GM19324 (cell line): Measurements from ENCODE around the gene KRTAP19-1.
"Not testable (repeated sequence)": the region's sequence is repeated elsewhere in the genome, so short reads cannot be mapped to it uniquely, and the experiment has no call there.

Experiments used
- ATAC-seq: cut with Tn5 transposase; IDR thresholded peaks from one replicate; pipeline ENCODE4 v1.9.1; 2021; ENCODE audit warnings: mild to moderate bottlenecking, moderate library complexity; ENCODE audit not compliant: unreplicated experiment, low FRiP score

Gene KRTAP19-1

DNA sequence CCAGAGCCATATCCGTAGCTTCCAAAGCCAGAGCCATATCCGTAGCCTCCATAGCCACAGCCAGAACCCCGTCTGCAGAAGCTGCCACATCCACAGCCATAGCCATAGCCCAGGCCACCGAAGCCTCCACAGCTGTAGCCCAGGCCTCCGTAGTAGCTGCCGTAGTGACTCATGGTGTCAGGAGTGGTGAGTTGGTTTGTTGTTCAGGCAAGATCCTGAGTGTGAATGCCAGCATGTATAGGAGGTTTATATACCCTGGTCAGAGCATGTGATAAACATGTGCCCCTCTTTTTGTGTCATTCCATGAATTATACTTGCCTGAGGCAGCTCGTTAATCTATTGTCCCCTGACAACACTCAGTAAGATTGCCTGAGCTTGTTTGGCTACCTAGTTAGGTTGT is at the start of gene KRTAP19-1:
TSS of gene KRTAP19-1 (minus strand) at position 223 of the 400 bp plus-strand sequence. CDS start at position 173, 50 bp downstream.
- ATAC-seq = no peak

- no peak for ATAC-seq
Observed at GRCh38 chr21:30518876-30519275, 38.7 kb upstream of the KRTAP19-1 start.

DNA sequence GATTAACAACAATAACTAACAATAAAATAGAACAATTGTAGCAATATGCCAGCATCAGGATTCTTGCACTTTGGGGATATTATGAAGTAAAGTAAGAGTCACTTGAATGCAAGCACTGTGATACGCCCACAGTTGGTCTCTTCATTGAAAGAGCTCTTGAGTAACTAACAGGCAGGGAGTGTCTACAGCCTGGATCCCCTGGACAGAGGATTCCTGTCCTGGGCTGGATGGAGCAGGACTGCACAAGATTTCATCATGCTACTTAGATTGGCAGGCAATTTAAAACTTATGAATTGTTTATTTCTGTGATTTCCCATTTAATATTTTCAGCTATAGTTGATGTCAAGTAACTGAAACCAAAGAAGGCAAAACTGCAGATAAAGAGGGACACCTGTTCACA is 35.5 kb upstream of the KRTAP19-1 start:
- ATAC-seq = no peak

- ATAC-seq = not testable (repeated sequence)
Observed at GRCh38 chr21:30505621-30506205, 25.5 kb upstream of the KRTAP19-1 start.

DNA sequence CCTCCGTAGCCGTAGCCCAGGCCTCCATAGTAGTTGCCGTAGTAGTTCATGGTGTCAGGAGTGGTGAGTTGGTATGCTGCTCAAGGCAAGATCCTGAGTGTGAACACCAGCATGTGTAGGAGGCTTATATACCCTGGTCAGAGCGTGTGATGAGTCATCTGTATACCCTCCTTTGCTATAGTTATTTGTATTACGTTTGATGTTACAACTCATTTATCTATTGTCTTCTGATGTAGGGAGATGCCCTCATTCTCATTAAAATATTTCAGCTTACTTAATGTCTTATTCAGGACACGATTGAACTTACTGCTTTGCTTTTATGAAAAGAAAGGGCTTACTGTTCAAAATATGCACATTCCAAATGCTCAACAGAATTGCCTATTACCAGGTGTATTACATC is 21.9 kb upstream of the KRTAP19-1 start, which contains the start of gene KRTAP19-5:
TSS of gene KRTAP19-5 (minus strand) at position 101 of the 400 bp plus-strand sequence. CDS start at position 50, 51 bp downstream.
- ATAC-seq = no peak

- no peak for ATAC-seq
Observed at GRCh38 chr21:30497065-30497464, 16.9 kb upstream of the KRTAP19-1 start, which contains the start of gene KRTAP19-4. Gene KRTAP19-4, minus strand, starts transcription at chr21:30497165. Its CDS starts 55 bp downstream, at chr21:30497110.

GRCh38 chr21:30491963-30492428 is 11.8 kb upstream of the KRTAP19-1 start, which contains the start of gene KRTAP19-3:
Gene KRTAP19-3, minus strand, starts transcription at chr21:30492013. Its CDS starts 56 bp downstream, at chr21:30491957.
- ATAC-seq = no peak

- ATAC-seq = no peak
Observed at GRCh38 chr21:30487336-30487735, 7.2 kb upstream of the KRTAP19-1 start, which contains the start of gene KRTAP19-2. Gene KRTAP19-2, minus strand, starts transcription at chr21:30487436. Its CDS starts 88 bp downstream, at chr21:30487348.

- ATAC-seq = no peak
Observed at GRCh38 chr21:30486180-30486579, 6.0 kb upstream of the KRTAP19-1 start.

DNA sequence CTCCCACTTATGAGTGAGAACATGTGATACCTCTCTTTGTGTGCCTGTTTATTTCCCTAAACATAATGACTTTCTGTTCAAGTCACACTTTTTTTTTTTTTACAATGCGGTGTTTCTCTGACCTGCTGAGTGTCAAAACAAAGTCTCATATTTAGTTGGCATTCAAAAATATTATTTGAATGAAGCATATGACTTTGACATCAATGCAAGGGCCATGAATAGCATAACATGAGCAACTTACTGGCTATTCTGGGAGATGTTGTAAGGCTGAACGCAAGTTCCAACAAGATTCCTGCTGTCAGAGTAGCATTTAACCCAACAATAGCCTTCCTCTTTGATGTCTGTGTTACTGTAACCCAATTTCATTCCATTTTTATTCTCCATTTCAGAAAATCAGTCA is 2.0 kb upstream of the KRTAP19-1 start:
- no peak for ATAC-seq

GRCh38 chr21:30479259-30479658 is 908 bp downstream of the KRTAP19-1 start:
- no peak for ATAC-seq

GRCh38 chr21:30478004-30478403 is 2.2 kb downstream of the KRTAP19-1 start:
- no peak for ATAC-seq

DNA sequence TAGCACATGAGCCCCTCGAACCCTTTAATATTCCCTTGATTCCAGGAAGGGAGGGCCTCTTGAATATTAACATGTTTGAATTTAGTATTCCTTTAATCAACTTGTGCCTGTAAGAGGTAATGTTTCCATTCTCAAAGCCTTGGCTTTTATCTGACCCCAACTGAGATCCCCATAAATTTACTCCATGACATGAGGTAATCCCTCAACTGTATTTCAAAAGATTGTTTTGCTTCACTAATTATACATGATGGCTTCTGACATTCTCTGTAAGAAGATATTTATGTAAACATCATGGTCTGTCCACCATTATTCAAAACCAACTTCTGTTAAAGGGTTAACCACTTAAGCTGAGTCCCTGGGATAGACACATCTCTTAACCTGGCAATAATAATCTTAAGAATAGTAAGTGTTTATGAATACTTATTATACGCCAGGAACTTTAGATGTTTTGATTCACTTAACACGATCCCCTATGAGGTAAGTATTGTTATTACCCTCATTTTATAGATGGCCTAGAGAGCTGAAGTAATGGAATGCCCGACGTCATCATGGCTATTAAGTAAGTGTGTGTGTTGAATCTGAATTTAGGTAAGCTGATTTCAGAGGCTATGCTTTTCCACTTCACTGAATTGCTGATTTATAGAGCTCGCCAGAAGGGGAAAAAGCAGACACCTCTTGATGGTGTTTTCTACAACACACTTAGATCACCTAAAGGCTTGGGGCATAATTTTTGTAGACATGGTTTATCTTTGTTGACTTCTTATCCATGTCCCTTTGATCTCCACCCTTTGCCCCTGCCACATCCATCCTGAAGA is 11.1 kb downstream of the KRTAP19-1 start:
- no peak for ATAC-seq

DNA sequence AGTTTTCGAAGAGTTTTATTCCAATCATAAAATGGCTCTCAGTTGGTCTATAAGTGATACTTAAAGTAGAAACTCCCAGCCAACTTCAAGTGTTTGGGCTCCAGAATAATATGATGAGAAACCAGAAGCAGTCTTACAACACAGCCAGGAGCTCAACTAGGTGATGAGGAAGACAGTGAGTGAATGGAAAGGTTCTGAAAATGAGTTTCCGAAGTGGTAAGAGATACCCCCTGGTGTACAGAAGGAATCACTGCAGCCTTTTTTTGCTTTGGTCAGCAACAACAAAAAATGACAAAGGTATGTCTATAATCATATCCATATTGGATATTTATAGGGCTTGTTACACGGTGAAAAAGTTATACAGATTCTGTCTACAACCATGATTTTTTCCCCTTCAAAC is 16.5 kb downstream of the KRTAP19-1 start:
- no peak for ATAC-seq

GRCh38 chr21:30448514-30448913 is 31.7 kb downstream of the KRTAP19-1 start:
- no peak for ATAC-seq

DNA sequence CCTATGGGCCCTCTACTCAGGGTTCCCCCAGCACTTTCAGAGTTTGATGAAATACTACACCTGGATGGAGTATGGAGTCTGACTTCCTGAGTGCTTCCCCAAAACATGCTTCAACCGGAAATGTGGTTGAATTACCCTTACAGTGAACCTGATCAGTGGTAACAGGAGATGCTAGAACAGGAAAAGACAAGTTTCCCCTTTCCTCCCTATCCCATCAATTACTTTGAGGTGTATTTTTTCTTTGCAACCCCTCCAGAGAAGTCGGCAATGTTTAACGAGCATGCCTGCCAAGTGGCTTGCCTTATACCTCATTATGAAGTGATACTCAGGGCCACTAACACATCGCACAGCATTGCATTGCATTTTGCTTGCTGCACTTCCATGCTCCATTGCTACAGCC is 33.1 kb downstream of the KRTAP19-1 start:
- ATAC-seq = no peak

DNA sequence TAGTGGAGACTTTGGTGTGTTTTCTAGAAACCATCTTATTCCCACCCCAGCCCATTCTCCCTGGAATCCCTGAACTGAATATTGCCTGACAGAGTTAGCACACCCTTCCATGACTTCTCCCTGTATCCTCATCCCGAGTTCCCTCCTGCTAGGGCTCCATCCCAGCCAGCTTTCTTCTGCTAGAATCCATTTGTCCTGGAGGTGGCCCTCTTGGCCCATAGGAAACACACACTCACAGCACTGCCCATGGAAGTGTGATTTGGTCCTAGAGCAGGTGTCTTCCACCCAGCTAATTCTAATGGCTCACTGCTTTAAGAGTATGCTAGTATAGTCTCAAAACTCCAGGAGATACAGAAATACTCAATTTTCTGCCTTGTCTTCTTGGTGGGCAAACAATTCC is 36.0 kb downstream of the KRTAP19-1 start:
- no peak for ATAC-seq

GRCh38 chr21:30443226-30443625 is 36.9 kb downstream of the KRTAP19-1 start:
- ATAC-seq = no peak

- ATAC-seq = no peak
Observed at GRCh38 chr21:30439975-30440374, 40.2 kb downstream of the KRTAP19-1 start, which contains the start of gene KRTAP15-1. Gene KRTAP15-1, plus strand, starts transcription at chr21:30440275. Its CDS starts 53 bp downstream, at chr21:30440328.

DNA sequence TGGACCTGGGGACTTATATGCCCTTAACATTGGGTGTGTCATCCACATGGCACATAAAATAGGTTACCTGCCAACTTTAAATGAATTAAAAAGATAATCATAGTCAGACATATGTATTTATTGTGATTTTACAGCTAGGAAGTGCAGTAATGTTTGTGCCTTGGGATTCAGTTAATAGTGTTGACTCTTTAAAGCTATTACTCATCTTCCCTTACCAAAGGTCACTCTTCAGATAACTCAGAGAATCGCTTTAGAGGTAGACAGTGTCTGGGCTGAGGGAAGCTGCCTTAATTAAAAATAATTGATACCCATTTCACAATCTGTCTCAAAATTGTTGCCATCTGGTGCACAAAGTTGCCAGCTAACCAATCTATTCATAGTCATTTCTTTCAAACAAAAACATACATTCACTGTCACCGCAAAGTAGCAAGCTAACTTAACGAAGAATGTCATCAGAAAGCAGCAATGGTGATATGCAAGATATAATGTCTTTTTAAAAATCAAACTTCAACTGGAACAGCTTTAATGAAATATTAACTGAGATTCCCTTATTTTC is 43.1 kb downstream of the KRTAP19-1 start:
- ATAC-seq = no peak
